GM23338 (cell line): ENCODE results near the gene SNURF. TPM values are rescaled to one million over a fixed set of nuclear protein-coding genes. Genes with fewer than 3 reads are reported as not detected.
"Not testable (repeated sequence)": the region's sequence is repeated elsewhere in the genome, so short reads cannot be mapped to it uniquely, and the experiment has no call there.

Experiments used
- ATAC-seq: fragments of 200-7000 bp; cut with Tn5 transposase; 3 replicates; pipeline ENCODE4 v1.9.1; 2020
- DNase-seq: peaks from one replicate; pipeline ENCODE4 v3.0.0-alpha.2; 2015; ENCODE audit warnings: low spot score
- H2AFZ ChIP-seq: fragments of 200-600 bp; sonication (generic); 2 replicates; pipeline ENCODE4 v1.8.0; 2016; ENCODE audit warnings: antibody characterized with exemption, mild to moderate bottlenecking, moderate library complexity
- H3F3A ChIP-seq: fragments of 200-600 bp; sonication (generic); replicated peaks from 2 replicates; pipeline ENCODE4 v1.8.0; 2017; ENCODE audit warnings: antibody characterized with exemption, mixed run types, low read depth
- H3K27ac ChIP-seq: fragments of 200-600 bp; sonication (generic); 2 replicates; pipeline ENCODE4 v1.6.1; 2016; ENCODE audit warnings: low read depth
- H3K27me3 ChIP-seq: fragments of 200-600 bp; sonication (generic); 2 replicates; pipeline ENCODE4 v1.8.0; 2016; ENCODE audit warnings: mild to moderate bottlenecking, mixed run types, moderate library complexity; ENCODE audit not compliant: insufficient read depth
- H3K36me3 ChIP-seq: fragments of 200-600 bp; sonication (generic); 2 replicates; pipeline ENCODE4 v1.8.0; 2016; ENCODE audit warnings: mild to moderate bottlenecking; ENCODE audit not compliant: insufficient read depth
- H3K4me1 ChIP-seq: fragments of 200-600 bp; sonication (generic); 2 replicates; pipeline ENCODE4 v1.8.0; 2016; ENCODE audit warnings: mild to moderate bottlenecking, moderate library complexity; ENCODE audit not compliant: insufficient read depth
- H3K4me2 ChIP-seq: fragments of 200-600 bp; sonication (generic); 2 replicates; pipeline ENCODE4 v1.7.1; 2017; ENCODE audit warnings: mixed run types
- H3K4me3 ChIP-seq: fragments of 200-600 bp; sonication (generic); 2 replicates; pipeline ENCODE4 v1.6.1; 2016; ENCODE audit warnings: mixed run types
- H3K79me2 ChIP-seq: fragments of 200-600 bp; sonication (generic); replicated peaks from 2 replicates; pipeline ENCODE4 v1.8.0; 2017; ENCODE audit warnings: mild to moderate bottlenecking; ENCODE audit not compliant: insufficient read depth
- H3K9me2 ChIP-seq: fragments of 200-600 bp; sonication (generic); 2 replicates; pipeline ENCODE4 v1.8.0; 2017; ENCODE audit not compliant: insufficient read depth
- H4K20me1 ChIP-seq: fragments of 200-600 bp; sonication (generic); replicated peaks from 2 replicates; pipeline ENCODE4 v1.8.0; 2017; ENCODE audit warnings: mild to moderate bottlenecking; ENCODE audit not compliant: insufficient read depth
- H3K27ac Mint-ChIP-seq: 2 replicates; pipeline ENCODE4 v1.8.0; 2020; ENCODE audit warnings: inconsistent platforms, mild to moderate bottlenecking, moderate library complexity, mixed read lengths
- H3K27me3 Mint-ChIP-seq: 3 replicates; pipeline ENCODE4 v1.8.0; 2022; ENCODE audit warnings: low read depth, mild to moderate bottlenecking, moderate library complexity, mixed read lengths, inconsistent platforms; ENCODE audit not compliant: insufficient read depth, poor library complexity
- H3K36me3 Mint-ChIP-seq: 3 replicates; pipeline ENCODE4 v1.8.0; 2021; ENCODE audit warnings: low read depth, mild to moderate bottlenecking, inconsistent platforms, moderate library complexity, mixed read lengths
- H3K4me1 Mint-ChIP-seq: 3 replicates; pipeline ENCODE4 v1.8.0; 2020; ENCODE audit warnings: mild to moderate bottlenecking, inconsistent platforms, mixed read lengths
- H3K4me3 Mint-ChIP-seq: 3 replicates; pipeline ENCODE4 v1.8.0; 2021; ENCODE audit warnings: moderate library complexity, mild to moderate bottlenecking, inconsistent platforms, mixed read lengths
- H3K9me3 Mint-ChIP-seq: 3 replicates; pipeline ENCODE4 v1.8.0; 2020; ENCODE audit warnings: moderate library complexity, mild to moderate bottlenecking, inconsistent platforms, mixed read lengths
- CREB1 ChIP-seq: fragments of 250-450 bp; sonication (Bioruptor Pico); IDR thresholded peaks from 2 replicates; pipeline ENCODE4 v1.5.0; 2020; ENCODE audit warnings: low read depth, mild to moderate bottlenecking, moderate library complexity
- ETS1 ChIP-seq: IDR thresholded peaks from 2 replicates; pipeline ENCODE4 v1.6.1; 2016; ENCODE audit warnings: antibody characterized with exemption
- EZH2 ChIP-seq: fragments of 200-600 bp; sonication (generic); IDR thresholded peaks from one replicate; pipeline ENCODE4 v1.8.0; 2017; ENCODE audit warnings: antibody characterized with exemption, mild to moderate bottlenecking, low read depth; ENCODE audit not compliant: unreplicated experiment
- JUNB ChIP-seq: IDR thresholded peaks from one replicate; pipeline ENCODE4 v1.6.1; 2016; ENCODE audit warnings: antibody characterized with exemption; ENCODE audit not compliant: unreplicated experiment
- NANOG ChIP-seq: IDR thresholded peaks from 2 replicates; pipeline ENCODE4 v1.6.1; 2016; ENCODE audit warnings: antibody characterized with exemption, borderline replicate concordance
- POLR2AphosphoS5 ChIP-seq: IDR thresholded peaks from 2 replicates; pipeline ENCODE4 v1.6.1; 2016; ENCODE audit warnings: antibody characterized with exemption, low read depth
- STAT1 ChIP-seq: IDR thresholded peaks from one replicate; pipeline ENCODE4 v1.6.1; 2016; ENCODE audit warnings: antibody characterized with exemption; ENCODE audit not compliant: unreplicated experiment
- ZNF114 ChIP-seq: fragments of 250-450 bp; sonication (Bioruptor Pico); IDR thresholded peaks from 2 replicates; pipeline ENCODE4 v1.5.0; 2020; ENCODE audit warnings: mild to moderate bottlenecking, moderate library complexity
- polyA plus RNA-seq: library from polyadenylated mRNA; unstranded; fragments of >200 nt; fragmentation: Nextera tagmentation; extraction: Ambion mirVana; gene quantifications from 2 replicates; pipeline ENCODE4 v1.2.1, GENCODE V29; 2016
- total RNA-seq: library from RNA; depleted of rRNA; stranded (reverse); fragments of >200 nt; shearing (Covaris generic); gene quantifications from 2 replicates; pipeline ENCODE4 v1.2.3, GENCODE V29; 2014
- TF ChIP-seq, protein P1 (sequence below): IDR thresholded peaks from one replicate; pipeline ENCODE4 v1.6.1; 2018; ENCODE audit warnings: antibody characterized with exemption; ENCODE audit not compliant: unreplicated experiment
- TF ChIP-seq, protein P2 (sequence below), 2 experiments: fragments of 200-600 bp in 1 of 2; sonication (generic) in 1 of 2; conservative IDR thresholded peaks; 2 replicates each; pipeline versions ENCODE4 v1.5.1 to v1.6.1; 2016 to 2017; ENCODE audit warnings: antibody characterized with exemption in 2 of 2, low read depth in 2 of 2, mild to moderate bottlenecking in 2 of 2, moderate library complexity in 1 of 2

The SNURF gene
- total and polyA plus RNA-seq, 2 experiments from 2014 or later, result 19.1 to 63.6 TPM

DNA sequence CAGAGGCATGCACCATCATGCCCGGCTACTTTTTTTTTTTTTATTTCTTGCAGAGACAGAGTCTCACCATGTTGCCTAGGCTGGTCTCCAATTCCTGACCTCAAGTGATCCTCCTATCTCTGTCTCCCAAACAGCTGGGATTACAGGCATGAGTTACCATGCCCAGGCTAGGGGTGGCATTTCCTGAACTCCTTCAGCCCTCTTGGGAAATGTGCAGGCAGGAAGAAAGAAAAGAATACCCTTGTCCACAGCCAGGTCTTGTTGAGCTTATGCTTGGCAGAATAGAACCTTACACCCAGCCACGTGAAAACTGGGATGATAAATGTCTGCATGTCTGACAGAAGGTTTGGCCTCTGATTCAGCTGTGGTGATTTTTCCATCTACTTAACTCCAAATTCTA is 30.2 kb upstream of the SNURF start:
- H3K27me3 Mint-ChIP-seq, result peaks cover 8% of the 10 kb centered on the region
- Histone ChIP-seq H3K79me2 (no peaks in the 10 kb centered on the region), H3K4me3 (no peak overlapping the region), H3K4me1 (peaks cover 16% of the 10 kb centered on the region), H3K4me2 (no peak overlapping the region), H4K20me1 (no peaks in the 10 kb centered on the region), H3F3A (no peaks in the 10 kb centered on the region), H3K36me3 (no peaks in the 10 kb centered on the region), H2AFZ (no peak overlapping the region), H3K27ac (no peak overlapping the region), H3K27me3 (no peaks in the 10 kb centered on the region), H3K9me2 (no peaks in the 10 kb centered on the region)
- DNase-seq (no peak), ATAC-seq (no peak)
- TF ChIP-seq EZH2 (no peak), ETS1 (no peak)
- H3K4me3 Mint-ChIP-seq, result no peak overlapping the region
- no peak overlapping the region for H3K27ac Mint-ChIP-seq
- H3K4me1 Mint-ChIP-seq, result peaks cover 26% of the 10 kb centered on the region
- peaks cover 26% of the 10 kb centered on the region for H3K9me3 Mint-ChIP-seq
- peaks cover 4% of the 10 kb centered on the region; the same call in 1 of the 3 replicates for H3K36me3 Mint-ChIP-seq

- H3K4me3 ChIP-seq, DNase-seq, H3K36me3 ChIP-seq, H3K4me1 Mint-ChIP-seq, H3F3A ChIP-seq, H3K27me3 ChIP-seq, H2AFZ ChIP-seq, H3K9me2 ChIP-seq, H4K20me1 ChIP-seq, H3K27ac Mint-ChIP-seq, H3K79me2 ChIP-seq, H3K4me1 ChIP-seq, H3K4me2 ChIP-seq, ATAC-seq, H3K27ac ChIP-seq, H3K27me3 Mint-ChIP-seq, H3K4me3 Mint-ChIP-seq: not testable (repeated sequence)
- peaks cover 22% of the 10 kb centered on the region for H3K36me3 Mint-ChIP-seq
- H3K9me3 Mint-ChIP-seq, result peaks cover 45% of the 10 kb centered on the region
These were observed 22.7 kb upstream of the SNURF start for GRCh38 chr15:24931874-24932732.

DNA sequence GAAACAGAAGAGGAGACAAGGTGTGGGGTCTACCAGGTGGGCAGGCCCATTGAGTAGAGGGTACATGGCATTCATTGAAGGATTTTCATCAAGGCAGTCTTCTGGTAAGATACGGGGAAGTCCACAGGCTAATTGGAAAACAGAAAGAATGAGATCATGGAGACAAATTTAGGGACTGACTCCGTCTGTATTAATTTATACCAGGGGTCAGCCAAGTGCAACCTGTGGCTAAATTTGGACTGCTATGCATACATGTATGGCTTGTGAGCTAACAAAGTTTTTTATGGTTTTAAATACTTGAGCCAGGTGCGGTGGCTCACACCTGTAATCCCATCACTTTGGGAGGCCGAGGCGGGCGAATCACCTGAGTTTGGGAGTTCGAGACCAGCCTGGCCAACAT is 21.1 kb upstream of the SNURF start:
- Histone ChIP-seq H3K9me2 (no peaks in the 10 kb centered on the region), H3F3A (no peaks in the 10 kb centered on the region), H3K79me2 (no peaks in the 10 kb centered on the region), H3K4me3 (no peak overlapping the region), H3K36me3 (no peaks in the 10 kb centered on the region; the same call in 1 of the 2 replicates), H4K20me1 (no peaks in the 10 kb centered on the region), H3K4me1 (no peaks in the 10 kb centered on the region; the same call in 1 of the 2 replicates), H3K4me2 (no peak overlapping the region), H2AFZ (no peak overlapping the region), H3K27ac (no peak overlapping the region), H3K27me3 (no peaks in the 10 kb centered on the region)
- peaks cover 3% of the 10 kb centered on the region for H3K27me3 Mint-ChIP-seq
- ATAC-seq (no peak), DNase-seq (no peak)
- no peak overlapping the region for H3K27ac Mint-ChIP-seq
- H3K36me3 Mint-ChIP-seq, result peaks cover 18% of the 10 kb centered on the region
- H3K4me3 Mint-ChIP-seq, result no peak overlapping the region; the same call in 2 of the 3 replicates
- peaks cover 4% of the 10 kb centered on the region; the same call in 2 of the 3 replicates for H3K4me1 Mint-ChIP-seq
- peaks cover 45% of the 10 kb centered on the region for H3K9me3 Mint-ChIP-seq
- TF ChIP-seq, protein P1, sequence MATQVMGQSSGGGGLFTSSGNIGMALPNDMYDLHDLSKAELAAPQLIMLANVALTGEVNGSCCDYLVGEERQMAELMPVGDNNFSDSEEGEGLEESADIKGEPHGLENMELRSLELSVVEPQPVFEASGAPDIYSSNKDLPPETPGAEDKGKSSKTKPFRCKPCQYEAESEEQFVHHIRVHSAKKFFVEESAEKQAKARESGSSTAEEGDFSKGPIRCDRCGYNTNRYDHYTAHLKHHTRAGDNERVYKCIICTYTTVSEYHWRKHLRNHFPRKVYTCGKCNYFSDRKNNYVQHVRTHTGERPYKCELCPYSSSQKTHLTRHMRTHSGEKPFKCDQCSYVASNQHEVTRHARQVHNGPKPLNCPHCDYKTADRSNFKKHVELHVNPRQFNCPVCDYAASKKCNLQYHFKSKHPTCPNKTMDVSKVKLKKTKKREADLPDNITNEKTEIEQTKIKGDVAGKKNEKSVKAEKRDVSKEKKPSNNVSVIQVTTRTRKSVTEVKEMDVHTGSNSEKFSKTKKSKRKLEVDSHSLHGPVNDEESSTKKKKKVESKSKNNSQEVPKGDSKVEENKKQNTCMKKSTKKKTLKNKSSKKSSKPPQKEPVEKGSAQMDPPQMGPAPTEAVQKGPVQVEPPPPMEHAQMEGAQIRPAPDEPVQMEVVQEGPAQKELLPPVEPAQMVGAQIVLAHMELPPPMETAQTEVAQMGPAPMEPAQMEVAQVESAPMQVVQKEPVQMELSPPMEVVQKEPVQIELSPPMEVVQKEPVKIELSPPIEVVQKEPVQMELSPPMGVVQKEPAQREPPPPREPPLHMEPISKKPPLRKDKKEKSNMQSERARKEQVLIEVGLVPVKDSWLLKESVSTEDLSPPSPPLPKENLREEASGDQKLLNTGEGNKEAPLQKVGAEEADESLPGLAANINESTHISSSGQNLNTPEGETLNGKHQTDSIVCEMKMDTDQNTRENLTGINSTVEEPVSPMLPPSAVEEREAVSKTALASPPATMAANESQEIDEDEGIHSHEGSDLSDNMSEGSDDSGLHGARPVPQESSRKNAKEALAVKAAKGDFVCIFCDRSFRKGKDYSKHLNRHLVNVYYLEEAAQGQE, result no peak
- no peak for TF ChIP-seq ZNF114 (CRISPR knock-in tag)
- TF ChIP-seq NANOG, result no peak
- TF ChIP-seq STAT1, result no peak
- TF ChIP-seq, protein P2, sequence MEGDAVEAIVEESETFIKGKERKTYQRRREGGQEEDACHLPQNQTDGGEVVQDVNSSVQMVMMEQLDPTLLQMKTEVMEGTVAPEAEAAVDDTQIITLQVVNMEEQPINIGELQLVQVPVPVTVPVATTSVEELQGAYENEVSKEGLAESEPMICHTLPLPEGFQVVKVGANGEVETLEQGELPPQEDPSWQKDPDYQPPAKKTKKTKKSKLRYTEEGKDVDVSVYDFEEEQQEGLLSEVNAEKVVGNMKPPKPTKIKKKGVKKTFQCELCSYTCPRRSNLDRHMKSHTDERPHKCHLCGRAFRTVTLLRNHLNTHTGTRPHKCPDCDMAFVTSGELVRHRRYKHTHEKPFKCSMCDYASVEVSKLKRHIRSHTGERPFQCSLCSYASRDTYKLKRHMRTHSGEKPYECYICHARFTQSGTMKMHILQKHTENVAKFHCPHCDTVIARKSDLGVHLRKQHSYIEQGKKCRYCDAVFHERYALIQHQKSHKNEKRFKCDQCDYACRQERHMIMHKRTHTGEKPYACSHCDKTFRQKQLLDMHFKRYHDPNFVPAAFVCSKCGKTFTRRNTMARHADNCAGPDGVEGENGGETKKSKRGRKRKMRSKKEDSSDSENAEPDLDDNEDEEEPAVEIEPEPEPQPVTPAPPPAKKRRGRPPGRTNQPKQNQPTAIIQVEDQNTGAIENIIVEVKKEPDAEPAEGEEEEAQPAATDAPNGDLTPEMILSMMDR (conservative IDR thresholded peaks at IDR 0.05; ENCODE audit: low read depth in 2 of 2), result no peak
- no peak for TF ChIP-seq ETS1
- TF ChIP-seq POLR2AphosphoS5, result no peak
- no peak for TF ChIP-seq CREB1 (CRISPR knock-in tag)
- no peak for TF ChIP-seq JUNB
